Left ventricle myocardium inferior (tissue), 1 donor: ENCODE results near the gene SLC30A1. TPM values are rescaled to one million over a fixed set of nuclear protein-coding genes. Genes with fewer than 3 reads are reported as not detected.

Experiments
- DNase-seq: peaks from one replicate; pipeline ENCODE4 v3.0.0-alpha.2; 2020
- H3K27ac ChIP-seq: fragments of 200-600 bp; replicated peaks from 2 replicates; pipeline ENCODE4 v1.8.0; 2021
- H3K27me3 ChIP-seq: fragments of 200-600 bp; 2 replicates; pipeline ENCODE4 v1.8.0; 2021; ENCODE audit warnings: low read depth
- H3K36me3 ChIP-seq: fragments of 200-600 bp; 2 replicates; pipeline ENCODE4 v1.8.0; 2021
- H3K4me1 ChIP-seq: fragments of 200-600 bp; 2 replicates; pipeline ENCODE4 v1.8.0; 2021
- H3K4me3 ChIP-seq: fragments of 200-600 bp; 2 replicates; pipeline ENCODE4 v1.8.0; 2021; ENCODE audit warnings: mild to moderate bottlenecking, moderate library complexity
- H3K9me3 ChIP-seq: fragments of 200-600 bp; replicated peaks from 2 replicates; pipeline ENCODE4 v1.8.0; 2021
- CTCF ChIP-seq: fragments of 200-600 bp; IDR thresholded peaks from 2 replicates; pipeline ENCODE4 v1.8.0; 2021; ENCODE audit warnings: antibody characterized with exemption, mild to moderate bottlenecking, borderline replicate concordance
- intact Hi-C: fragments of 100-400 bp; cut with micrococcal nuclease; formaldehyde crosslinking; loops from one replicate; pipeline ENCODE4 v1.11.0; 2022
- total RNA-seq: library from RNA; stranded (reverse); fragmentation: NEBNext Ultra II Directional; extraction: Animal tissue kit (Norgen Biotek cat#: 25700); gene quantifications from one replicate; pipeline ENCODE4 v1.2.1, GENCODE V29; 2021
- donor health status: DM: no; HTN: yes; CAD: no; lungs with severe emphysema.

Gene SLC30A1
- total RNA-seq, 1 donor from 2014 or later: 11.5 TPM

DNA sequence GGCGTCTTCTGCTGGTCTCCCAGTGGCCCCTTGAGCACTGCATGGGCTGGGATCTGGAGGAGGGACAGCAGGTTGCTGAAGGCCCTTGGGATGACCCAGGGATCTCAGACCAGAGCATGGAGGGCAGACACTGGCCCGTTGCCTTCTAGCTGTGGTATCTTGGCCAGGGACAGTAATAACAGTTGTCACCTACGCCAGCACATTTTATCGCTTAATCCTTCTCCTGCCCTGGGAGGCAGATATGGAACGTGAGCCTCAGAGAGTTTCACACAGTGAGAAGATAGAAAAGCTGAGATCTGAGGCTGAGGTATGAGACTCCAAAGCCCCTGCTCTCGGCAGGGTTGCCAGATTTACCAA is 46.9 kb downstream of the SLC30A1 start:
- Histone ChIP-seq H3K27ac (no peak overlapping the region), H3K36me3 (no peaks in the 10 kb centered on the region), H3K9me3 (no peaks in the 10 kb centered on the region), H3K4me1 (peaks cover 42% of the 10 kb centered on the region), H3K4me3 (no peak overlapping the region), H3K27me3 (no peaks in the 10 kb centered on the region)
- DNase-seq: no peak
- intact Hi-C loops: no loop called here
- TF ChIP-seq CTCF: no peak

- H3K9me3 ChIP-seq: no peaks in the 10 kb centered on the region
- H3K27ac ChIP-seq: no peak overlapping the region
- DNase-seq: no peak
- TF ChIP-seq CTCF: no peak
- intact Hi-C loops: no loop called here
- H3K27me3 ChIP-seq: no peaks in the 10 kb centered on the region
- H3K4me1 ChIP-seq: peaks cover 46% of the 10 kb centered on the region
- H3K4me3 ChIP-seq: no peak overlapping the region
- H3K36me3 ChIP-seq: no peaks in the 10 kb centered on the region
These were observed 47.5 kb downstream of the SLC30A1 start for GRCh38 chr1:211531194-211532087.

- Histone ChIP-seq H3K4me1 (peaks cover 46% of the 10 kb centered on the region), H3K9me3 (no peaks in the 10 kb centered on the region), H3K36me3 (no peaks in the 10 kb centered on the region), H3K27me3 (no peaks in the 10 kb centered on the region), H3K4me3 (no peak overlapping the region), H3K27ac (no peak overlapping the region)
- TF ChIP-seq CTCF: no peak
- no peak for DNase-seq
- intact Hi-C loops: no loop called here
These were observed 48.9 kb downstream of the SLC30A1 start for GRCh38 chr1:211530102-211530501.

GRCh38 chr1:211529453-211529852 is 49.5 kb downstream of the SLC30A1 start:
- no peak for DNase-seq
- intact Hi-C loops: no loop called here
- Histone ChIP-seq H3K36me3 (no peaks in the 10 kb centered on the region), H3K9me3 (no peaks in the 10 kb centered on the region), H3K27me3 (no peaks in the 10 kb centered on the region), H3K27ac (no peak overlapping the region), H3K4me3 (no peak overlapping the region), H3K4me1 (peaks cover 46% of the 10 kb centered on the region)
- TF ChIP-seq CTCF: no peak

- intact Hi-C loops: no loop called here
- Histone ChIP-seq H3K9me3 (no peaks in the 10 kb centered on the region), H3K4me3 (no peak overlapping the region), H3K36me3 (no peaks in the 10 kb centered on the region), H3K4me1 (peaks cover 46% of the 10 kb centered on the region), H3K27ac (no peak overlapping the region), H3K27me3 (no peaks in the 10 kb centered on the region)
- TF ChIP-seq CTCF: no peak
- no peak for DNase-seq
These were observed 50.0 kb downstream of the SLC30A1 start for GRCh38 chr1:211529011-211529410.
